Hepatocyte (in vitro differentiated cells): ENCODE results near the gene WBP2NL.

ENCODE experiments used
- CTCF ChIP-seq: fragments of 200-600 bp; sonication (generic); IDR thresholded peaks from 2 replicates; pipeline ENCODE4 v1.5.1; 2016; ENCODE audit warnings: antibody characterized with exemption, mild to moderate bottlenecking; ENCODE audit not compliant: poor library complexity
- EZH2 ChIP-seq: fragments of 200-600 bp; sonication (generic); IDR thresholded peaks from 2 replicates; pipeline ENCODE4 v1.6.1; 2016; ENCODE audit warnings: antibody characterized with exemption, mild to moderate bottlenecking, borderline replicate concordance

DNA sequence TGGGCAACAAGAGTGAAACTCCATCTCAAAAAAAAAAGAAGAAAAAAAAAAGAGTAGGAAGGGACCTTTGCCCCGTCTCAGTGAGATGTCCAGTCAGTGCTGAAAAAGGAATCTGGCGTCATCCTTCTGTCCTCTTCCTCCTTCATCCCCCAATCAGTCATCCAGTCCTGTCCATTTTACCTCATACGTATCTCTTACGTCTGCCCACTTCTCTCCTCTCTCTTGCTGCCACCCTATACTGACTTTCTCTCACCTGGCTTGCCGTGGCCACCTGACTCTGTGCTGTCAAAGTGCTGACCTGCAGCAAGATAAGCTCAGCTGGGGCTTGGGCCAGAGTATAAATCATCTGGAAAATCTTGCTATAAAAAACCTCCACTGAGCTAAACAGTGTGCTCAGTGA, 15.7 kb upstream of the WBP2NL start:
- TF ChIP-seq CTCF, result no peak
- no peak for TF ChIP-seq EZH2
